CD14-positive monocyte (primary cell): Measurements from ENCODE around the gene EXOC6. TPM values are rescaled to one million over a fixed set of nuclear protein-coding genes. Genes with fewer than 3 reads are reported as not detected.
"Not testable (repeated sequence)": the region's sequence is repeated elsewhere in the genome, so short reads cannot be mapped to it uniquely, and the experiment has no call there.

Source experiments
- DNase-seq, 3 donors: peaks; one replicate each; pipeline ENCODE4 v3.0.0-alpha.2; 2011 to 2022
- H2AFZ ChIP-seq: 2 replicates; pipeline ENCODE4 v1.6.0; 2012; ENCODE audit warnings: mild to moderate bottlenecking, low read depth, low read length, inconsistent platforms; ENCODE audit not compliant: insufficient read depth, poor library complexity, severe bottlenecking
- H3K27ac ChIP-seq, 2 donors: 1 replicate in 1 of 2; 2 replicates in 1 of 2; pipeline ENCODE4 v1.5.1; 2012 to 2013; ENCODE audit warnings: low read length in 2 of 2, control low read depth in 1 of 2, inconsistent platforms in 1 of 2, low read depth in 1 of 2, mild to moderate bottlenecking in 1 of 2
- H3K27me3 ChIP-seq, 2 donors: one replicate each; pipeline versions ENCODE4 v1.6.0 to v1.6.1; 2011 to 2013; ENCODE audit warnings: low read length in 2 of 2; ENCODE audit not compliant: control insufficient read depth in 2 of 2, insufficient read depth in 2 of 2
- H3K36me3 ChIP-seq, 2 donors: replicated peaks in 1 of 2; 1 replicate in 1 of 2; 2 replicates in 1 of 2; pipeline versions ENCODE4 v1.5.1 to v1.6.1; 2012 to 2013; ENCODE audit warnings: low read length in 2 of 2, control low read depth in 1 of 2, inconsistent platforms in 1 of 2, mild to moderate bottlenecking in 1 of 2; ENCODE audit not compliant: insufficient read depth in 2 of 2, control insufficient read depth in 1 of 2
- H3K4me1 ChIP-seq, 2 donors: 1 replicate in 1 of 2; 2 replicates in 1 of 2; pipeline versions ENCODE4 v1.5.1 to v1.6.1; 2012 to 2013; ENCODE audit warnings: low read length in 2 of 2, control low read depth in 1 of 2, inconsistent platforms in 1 of 2, mild to moderate bottlenecking in 1 of 2, moderate library complexity in 1 of 2; ENCODE audit not compliant: insufficient read depth in 2 of 2, control insufficient read depth in 1 of 2
- H3K4me2 ChIP-seq: replicated peaks from 2 replicates; pipeline ENCODE3; 2012; ENCODE audit warnings: low read length, moderate library complexity, mild to moderate bottlenecking; ENCODE audit not compliant: poor library complexity, severe bottlenecking; ENCODE audit errors: extremely low read depth
- H3K4me3 ChIP-seq, 3 experiments: fragments of 200-600 bp in 1 of 3; sonication (generic) in 1 of 3; replicated peaks in 1 of 3; 1 replicate in 2 of 3; 2 replicates in 1 of 3; pipeline ENCODE4 v1.5.1; 2011 to 2013; ENCODE audit warnings: low read length in 3 of 3, mild to moderate bottlenecking in 3 of 3, control low read depth in 2 of 3, low read depth in 2 of 3, inconsistent platforms in 1 of 3, moderate library complexity in 1 of 3
- H3K79me2 ChIP-seq: 2 replicates; pipeline ENCODE4 v1.6.0; 2012; ENCODE audit warnings: mild to moderate bottlenecking, control low read depth, inconsistent platforms, low read length, moderate library complexity; ENCODE audit not compliant: insufficient read depth
- H3K9ac ChIP-seq: 2 replicates; pipeline ENCODE4 v1.6.0; 2017; ENCODE audit warnings: low read length, mild to moderate bottlenecking; ENCODE audit not compliant: insufficient read depth, poor library complexity, severe bottlenecking
- H3K9me3 ChIP-seq, 2 donors: replicated peaks in 1 of 2; 1 replicate in 1 of 2; 2 replicates in 1 of 2; pipeline versions ENCODE4 v1.5.1 to v1.6.1; 2012 to 2013; ENCODE audit warnings: low read length in 2 of 2, control low read depth in 1 of 2; ENCODE audit not compliant: control insufficient read depth in 1 of 2, insufficient read depth in 1 of 2
- H4K20me1 ChIP-seq: 2 replicates; pipeline ENCODE4 v1.6.0; 2012; ENCODE audit warnings: mild to moderate bottlenecking, low read length, control low read depth, moderate library complexity; ENCODE audit not compliant: insufficient read depth
- H3K27ac Mint-ChIP-seq, 7 donors: one replicate each; pipeline ENCODE4 v1.8.0; 2020; ENCODE audit warnings: mild to moderate bottlenecking in 7 of 7, mixed read lengths in 7 of 7, moderate library complexity in 6 of 7, inconsistent platforms in 2 of 7
- H3K27me3 Mint-ChIP-seq, 3 donors: one replicate each; pipeline ENCODE4 v1.8.0; 2021 to 2022; ENCODE audit warnings: low read depth in 3 of 3, mild to moderate bottlenecking in 3 of 3, mixed read lengths in 3 of 3, moderate library complexity in 3 of 3, inconsistent platforms in 1 of 3
- H3K36me3 Mint-ChIP-seq, 2 donors: one replicate each; pipeline ENCODE4 v1.8.0; 2020; ENCODE audit warnings: mixed read lengths in 2 of 2, inconsistent platforms in 1 of 2, mild to moderate bottlenecking in 1 of 2
- H3K4me1 Mint-ChIP-seq: one replicate; pipeline ENCODE4 v1.8.0; 2020; ENCODE audit warnings: mild to moderate bottlenecking, mixed read lengths
- H3K4me3 Mint-ChIP-seq, 2 donors: one replicate each; pipeline ENCODE4 v1.8.0; 2020; ENCODE audit warnings: mild to moderate bottlenecking in 2 of 2, mixed read lengths in 2 of 2, moderate library complexity in 1 of 2
- H3K9me3 Mint-ChIP-seq, 7 donors: one replicate each; pipeline ENCODE4 v1.8.0; 2020 to 2022; ENCODE audit warnings: mixed read lengths in 7 of 7, mild to moderate bottlenecking in 6 of 7, moderate library complexity in 6 of 7, inconsistent platforms in 2 of 7
- CTCF ChIP-seq: fragments of 200-600 bp; IDR thresholded peaks from one replicate; pipeline ENCODE4 v1.8.0; 2022; ENCODE audit warnings: antibody characterized with exemption, mild to moderate bottlenecking
- WGBS: methylation state at CpG from one replicate; pipeline ENCODE4 v1.1.5; 2013; ENCODE audit warnings: missing lambda C conversion rate; ENCODE audit not compliant: insufficient coverage; 5-methylcytosine and 5-hydroxymethylcytosine counted together
- intact Hi-C, 2 donors: fragments of 100-400 bp; cut with micrococcal nuclease; formaldehyde crosslinking; loops; one replicate each; pipeline versions ENCODE4 v1.15.0 to v1.15.1; 2023
- polyA plus RNA-seq, 3 donors: library from polyadenylated mRNA; depleted of rRNA in 1 of 3; unstranded in 2 of 3; stranded (reverse) in 1 of 3; fragments of 300-500 nt in 2 of 3; fragments of >200 nt in 1 of 3; fragmentation: Illumina TruSeq in 2 of 3; gene quantifications; 1 replicate in 2 of 3; 2 replicates in 1 of 3; pipeline ENCODE4 v1.2.3, GENCODE V29; 2012 to 2021

The EXOC6 gene
- polyA plus RNA-seq, 3 donors = 7.5 to 9.6 (median 8.3) TPM

GRCh38 chr10:93098816-93099215 lies 250.5 kb downstream of the EXOC6 start:
- Mint-ChIP-seq H3K27me3 (peaks cover 3 to 5% (median 3%) of the 10 kb centered on the region in 3 donors), H3K36me3 (no peaks in the 10 kb centered on the region), H3K4me1 (no peaks in the 10 kb centered on the region), H3K4me3 (no peak overlapping the region), H3K9me3 (peaks cover 0 to 12% (median 2%) of the 10 kb centered on the region in 7 donors), H3K27ac (no peak overlapping the region)
- 86% methylated on average over 1 of the region's 3 CpGs for WGBS
- TF ChIP-seq CTCF = no peak
- Histone ChIP-seq H3K36me3 (no peaks in the 10 kb centered on the region), H3K4me1 (no peaks in the 10 kb centered on the region), H2AFZ (no peak overlapping the region), H3K4me3 (no peak overlapping the region), H3K9ac (no peak overlapping the region), H3K79me2 (no peaks in the 10 kb centered on the region), H3K9me3 (no peaks in the 10 kb centered on the region), H4K20me1 (no peaks in the 10 kb centered on the region), H3K4me2 (no peak overlapping the region), H3K27me3 (no peaks in the 10 kb centered on the region), H3K27ac (no peak overlapping the region)
- no peak for DNase-seq
- intact Hi-C loops = no loop called here

GRCh38 chr10:93099670-93100069 lies 251.3 kb downstream of the EXOC6 start:
- TF ChIP-seq CTCF = no peak
- H3K27me3 Mint-ChIP-seq = peaks cover 2 to 5% (median 3%) of the 10 kb centered on the region in 3 donors
- H3K9ac ChIP-seq = no peak overlapping the region

GRCh38 chr10:93101148-93101547 lies 252.8 kb downstream of the EXOC6 start:
- H4K20me1 ChIP-seq, H3K36me3 ChIP-seq, intact Hi-C loops, H3K27me3 Mint-ChIP-seq, H3K9me3 ChIP-seq, H3K36me3 Mint-ChIP-seq, H3K4me1 ChIP-seq, H3K27ac ChIP-seq, H3K79me2 ChIP-seq, H3K4me2 ChIP-seq, H3K27ac Mint-ChIP-seq, H3K9ac ChIP-seq, H3K4me3 Mint-ChIP-seq, DNase-seq, H3K4me1 Mint-ChIP-seq, H3K4me3 ChIP-seq, H2AFZ ChIP-seq, H3K27me3 ChIP-seq: not testable (repeated sequence)
- peaks cover 0 to 12% (median 3%) of the 10 kb centered on the region in 7 donors for H3K9me3 Mint-ChIP-seq
- WGBS = 92% methylated on average over 2 of the region's 3 CpGs

More at GRCh38 chr10:93099670-93100069, 251.3 kb downstream of the EXOC6 start:
- Mint-ChIP-seq H3K9me3 (peaks cover 0 to 12% (median 2%) of the 10 kb centered on the region in 7 donors), H3K27ac (no peak overlapping the region), H3K4me3 (no peak overlapping the region), H3K36me3 (no peaks in the 10 kb centered on the region), H3K4me1 (no peaks in the 10 kb centered on the region)
- Histone ChIP-seq H3K4me2 (no peak overlapping the region), H4K20me1 (no peaks in the 10 kb centered on the region), H3K9me3 (no peaks in the 10 kb centered on the region), H3K4me1 (no peaks in the 10 kb centered on the region), H2AFZ (no peak overlapping the region), H3K27me3 (no peaks in the 10 kb centered on the region), H3K79me2 (no peaks in the 10 kb centered on the region), H3K4me3 (no peak overlapping the region), H3K27ac (no peak overlapping the region), H3K36me3 (no peaks in the 10 kb centered on the region)
- 92% methylated on average over 7 of the region's 7 CpGs for WGBS
- intact Hi-C loops = no loop called here
- no peak for DNase-seq
